ENCODE measurements around the gene CD248. TPM values are rescaled to one million over a fixed set of nuclear protein-coding genes. Genes with fewer than 3 reads are reported as not detected.

CD248 gene
- total RNA-seq, 1 donor from 2014 or later: 68.7 TPM

DNA sequence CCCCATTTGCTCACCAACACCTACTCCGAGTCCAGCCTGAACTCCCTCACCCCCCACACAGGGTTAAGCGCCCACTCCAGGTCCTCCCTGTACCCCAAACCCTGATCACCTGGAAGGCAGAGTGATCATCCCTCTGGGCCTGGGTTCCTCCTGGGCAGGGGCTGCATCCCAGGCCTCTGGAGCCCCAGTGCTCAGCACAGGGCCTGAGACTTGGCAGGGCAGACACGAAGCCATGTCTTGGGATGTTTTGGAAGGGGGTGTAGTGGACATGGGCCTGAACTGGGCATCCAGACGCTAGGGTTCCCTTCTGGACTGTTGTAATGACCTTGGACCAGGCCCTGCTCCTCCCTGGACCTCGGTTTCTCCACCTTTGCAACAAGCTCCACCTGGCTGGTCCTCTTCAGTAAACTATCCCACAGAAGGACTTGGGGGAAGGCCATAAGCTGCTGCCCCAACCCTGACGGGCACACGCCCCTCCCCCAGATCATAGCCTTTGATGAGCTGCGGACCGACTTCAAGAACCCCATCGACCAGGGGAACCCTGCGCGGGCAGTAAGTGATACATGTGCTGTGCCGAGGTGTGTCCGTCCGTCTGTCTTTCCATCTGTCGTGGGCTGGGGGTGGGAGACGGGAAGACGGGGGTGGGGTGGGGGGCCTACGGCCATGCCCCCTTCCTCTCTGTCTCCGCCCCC, 34.9 kb downstream of the CD248 start:
- Mint-ChIP-seq H3K4me1 (ENCODE audit: unreplicated experiment) (peaks cover 40% of the 10 kb centered on the region), H3K4me3 (ENCODE audit: unreplicated experiment) (no peak overlapping the region), H3K27ac (ENCODE audit: unreplicated experiment) (peak overlapping the region; percentile 60)

GRCh38 chr11:66281001-66281400, 35.8 kb downstream of the CD248 start:
- no peak for DNase-seq (ENCODE audit: extremely low spot score, unreplicated experiment)
- Mint-ChIP-seq H3K4me1 (ENCODE audit: unreplicated experiment) (peaks cover 37% of the 10 kb centered on the region), H3K27me3 (ENCODE audit: unreplicated experiment) (no peaks in the 10 kb centered on the region), H3K27ac (ENCODE audit: unreplicated experiment) (no peak overlapping the region), H3K36me3 (ENCODE audit: unreplicated experiment) (no peaks in the 10 kb centered on the region), H3K4me3 (ENCODE audit: unreplicated experiment) (no peak overlapping the region), H3K9me3 (ENCODE audit: unreplicated experiment) (no peaks in the 10 kb centered on the region)
- no peak for TF ChIP-seq CTCF (IDR thresholded peaks at IDR 0.05)

More for the DNA sequence above, 34.9 kb downstream of the CD248 start:
- DNase-seq (ENCODE audit: extremely low spot score, unreplicated experiment): no peak
- Mint-ChIP-seq H3K36me3 (ENCODE audit: unreplicated experiment) (no peaks in the 10 kb centered on the region), H3K9me3 (ENCODE audit: unreplicated experiment) (no peaks in the 10 kb centered on the region), H3K27me3 (ENCODE audit: unreplicated experiment) (no peaks in the 10 kb centered on the region)
- TF ChIP-seq CTCF (IDR thresholded peaks at IDR 0.05): no peak

- no peak for TF ChIP-seq CTCF (IDR thresholded peaks at IDR 0.05)
- H3K9me3 Mint-ChIP-seq (ENCODE audit: unreplicated experiment): no peaks in the 10 kb centered on the region
- H3K4me1 Mint-ChIP-seq (ENCODE audit: unreplicated experiment): peaks cover 37% of the 10 kb centered on the region
- no peak overlapping the region for H3K27ac Mint-ChIP-seq (ENCODE audit: unreplicated experiment)
- H3K36me3 Mint-ChIP-seq (ENCODE audit: unreplicated experiment): peaks cover 4% of the 10 kb centered on the region
- no peak for DNase-seq (ENCODE audit: extremely low spot score, unreplicated experiment)
- no peaks in the 10 kb centered on the region for H3K27me3 Mint-ChIP-seq (ENCODE audit: unreplicated experiment)
- no peak overlapping the region for H3K4me3 Mint-ChIP-seq (ENCODE audit: unreplicated experiment)
These were observed 36.4 kb downstream of the CD248 start for GRCh38 chr11:66280428-66280827.

GRCh38 chr11:66279092-66279734, 37.6 kb downstream of the CD248 start:
- peak overlapping the region; percentile 24 for H3K27ac Mint-ChIP-seq (ENCODE audit: unreplicated experiment)
- no peak for TF ChIP-seq CTCF (IDR thresholded peaks at IDR 0.05)
- H3K4me3 Mint-ChIP-seq (ENCODE audit: unreplicated experiment): peak overlapping the region; percentile 61
- no peaks in the 10 kb centered on the region for H3K9me3 Mint-ChIP-seq (ENCODE audit: unreplicated experiment)
- H3K36me3 Mint-ChIP-seq (ENCODE audit: unreplicated experiment): peaks cover 8% of the 10 kb centered on the region
- H3K27me3 Mint-ChIP-seq (ENCODE audit: unreplicated experiment): no peaks in the 10 kb centered on the region
- H3K4me1 Mint-ChIP-seq (ENCODE audit: unreplicated experiment): peaks cover 37% of the 10 kb centered on the region
- DNase-seq (ENCODE audit: extremely low spot score, unreplicated experiment): no peak

DNA sequence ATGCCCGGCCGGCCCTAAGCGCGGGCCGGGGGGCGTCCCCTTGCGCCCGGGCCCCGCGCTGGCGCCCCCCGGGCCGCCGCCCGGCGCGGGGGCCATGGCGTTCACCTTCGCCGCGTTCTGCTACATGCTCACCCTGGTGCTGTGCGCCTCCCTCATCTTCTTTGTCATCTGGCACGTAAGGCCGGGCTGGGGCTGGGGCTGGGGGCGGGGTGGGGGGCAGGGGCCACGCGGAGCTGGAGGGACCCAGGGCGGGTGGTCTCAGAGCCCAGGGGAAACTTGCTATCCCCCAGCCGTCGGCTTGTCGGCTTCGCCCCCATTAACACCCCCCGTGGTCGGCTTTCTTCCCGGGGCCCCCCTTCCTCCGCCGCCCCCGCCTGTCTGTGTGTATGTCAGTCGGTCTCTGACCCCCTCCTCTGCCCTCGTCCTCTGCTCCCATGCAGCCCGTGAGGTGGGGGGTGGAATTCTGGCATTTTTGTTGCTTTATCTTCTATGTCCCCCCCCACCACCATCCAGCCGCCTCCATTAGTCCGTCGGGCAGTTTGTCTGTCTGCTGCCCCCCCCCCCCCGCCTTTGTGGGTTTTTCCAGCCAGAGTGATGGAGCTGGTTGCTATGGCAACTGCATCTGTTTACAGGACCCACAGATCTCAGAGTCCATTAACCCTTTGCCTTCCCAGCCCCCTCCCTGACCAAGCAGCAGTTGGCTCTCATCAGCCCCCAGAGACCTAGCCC, 38.3 kb downstream of the CD248 start:
- no peak for DNase-seq (ENCODE audit: extremely low spot score, unreplicated experiment)
- H3K27me3 Mint-ChIP-seq (ENCODE audit: unreplicated experiment): no peaks in the 10 kb centered on the region
- H3K27ac Mint-ChIP-seq (ENCODE audit: unreplicated experiment): no peak overlapping the region
- peak overlapping the region; percentile 61 for H3K4me3 Mint-ChIP-seq (ENCODE audit: unreplicated experiment)
- no peaks in the 10 kb centered on the region for H3K9me3 Mint-ChIP-seq (ENCODE audit: unreplicated experiment)
- peaks cover 14% of the 10 kb centered on the region for H3K36me3 Mint-ChIP-seq (ENCODE audit: unreplicated experiment)
- H3K4me1 Mint-ChIP-seq (ENCODE audit: unreplicated experiment): peaks cover 37% of the 10 kb centered on the region
- no peak for TF ChIP-seq CTCF (IDR thresholded peaks at IDR 0.05)
